Kidney epithelial cell (primary cell): ENCODE results near the gene FAM229A. TPM values are rescaled to one million over a fixed set of nuclear protein-coding genes. Genes with fewer than 3 reads are reported as not detected.
A peak's percentile ranks its signal among the peaks of the same experiment; 100 is the strongest.

Source experiments
- DNase-seq: peaks from one replicate; pipeline ENCODE4 v3.0.0-alpha.2; 2010; ENCODE audit warnings: low read depth
- H3K27me3 ChIP-seq: 2 replicates; pipeline ENCODE4 v1.6.0; 2011; ENCODE audit warnings: low read length; ENCODE audit not compliant: control insufficient read depth, insufficient read depth
- H3K36me3 ChIP-seq: 2 replicates; pipeline ENCODE4 v1.5.1; 2011; ENCODE audit warnings: low read length; ENCODE audit not compliant: control insufficient read depth, insufficient read depth
- H3K4me3 ChIP-seq: 2 replicates; pipeline ENCODE4 v1.5.1; 2011; ENCODE audit warnings: low read depth, mild to moderate bottlenecking, control low read depth, low read length
- CTCF ChIP-seq: IDR thresholded peaks from 2 replicates; pipeline ENCODE4 v1.5.1; 2011; ENCODE audit warnings: mild to moderate bottlenecking, moderate library complexity, low read length, control low read depth, inconsistent platforms; ENCODE audit not compliant: insufficient read depth, poor library complexity, severe bottlenecking
- total RNA-seq: library from RNA; depleted of rRNA; stranded (reverse); fragments of >200 nt; gene quantifications from 2 replicates; pipeline ENCODE4 v1.2.3, GENCODE V29; 2015

FAM229A gene
- total RNA-seq, 1 donor from 2014 or later: 7.5 TPM

GRCh38 chr1:32353886-32354570 is 8.3 kb downstream of the FAM229A start:
- DNase-seq: no peak
- H3K4me3 ChIP-seq: no peak overlapping the region
- H3K36me3 ChIP-seq: no peaks in the 10 kb centered on the region
- H3K27me3 ChIP-seq: no peaks in the 10 kb centered on the region
- no peak for TF ChIP-seq CTCF

- TF ChIP-seq CTCF: no peak
- H3K27me3 ChIP-seq: no peaks in the 10 kb centered on the region
- no peak for DNase-seq
- H3K4me3 ChIP-seq: no peak overlapping the region
- H3K36me3 ChIP-seq: no peaks in the 10 kb centered on the region
Measured at GRCh38 chr1:32353431-32353830, 8.9 kb downstream of the FAM229A start.

- TF ChIP-seq CTCF: no peak
- Histone ChIP-seq H3K36me3 (no peaks in the 10 kb centered on the region), H3K4me3 (no peak overlapping the region), H3K27me3 (no peaks in the 10 kb centered on the region)
- DNase-seq: no peak
Measured at GRCh38 chr1:32352831-32353383, 9.4 kb downstream of the FAM229A start.

GRCh38 chr1:32352239-32352745 is 10.0 kb downstream of the FAM229A start:
- H3K4me3 ChIP-seq: peak overlapping the region; percentile 72
- no peak for DNase-seq
- no peaks in the 10 kb centered on the region for H3K27me3 ChIP-seq
- no peaks in the 10 kb centered on the region for H3K36me3 ChIP-seq
- no peak for TF ChIP-seq CTCF

GRCh38 chr1:32351399-32352238 is 10.7 kb downstream of the FAM229A start:
- peak; percentile 20 for TF ChIP-seq CTCF
- Histone ChIP-seq H3K4me3 (peak overlapping the region; percentile 72), H3K36me3 (no peaks in the 10 kb centered on the region), H3K27me3 (no peaks in the 10 kb centered on the region)
- peak; percentile 50 for DNase-seq
